Astrocyte (in vitro differentiated cells and primary cell): Measurements from ENCODE around the gene OSBPL5.

ENCODE experiments used
- CTCF ChIP-seq: IDR thresholded peaks from 2 replicates; pipeline ENCODE4 v1.5.1; 2011; ENCODE audit warnings: low read depth, mild to moderate bottlenecking, inconsistent platforms, low read length, moderate library complexity; ENCODE audit not compliant: insufficient read depth
- EZH2 ChIP-seq: IDR thresholded peaks from 2 replicates; pipeline ENCODE4 v1.6.1; 2012; ENCODE audit warnings: mild to moderate bottlenecking, low read length, inconsistent platforms; ENCODE audit not compliant: insufficient read depth

DNA sequence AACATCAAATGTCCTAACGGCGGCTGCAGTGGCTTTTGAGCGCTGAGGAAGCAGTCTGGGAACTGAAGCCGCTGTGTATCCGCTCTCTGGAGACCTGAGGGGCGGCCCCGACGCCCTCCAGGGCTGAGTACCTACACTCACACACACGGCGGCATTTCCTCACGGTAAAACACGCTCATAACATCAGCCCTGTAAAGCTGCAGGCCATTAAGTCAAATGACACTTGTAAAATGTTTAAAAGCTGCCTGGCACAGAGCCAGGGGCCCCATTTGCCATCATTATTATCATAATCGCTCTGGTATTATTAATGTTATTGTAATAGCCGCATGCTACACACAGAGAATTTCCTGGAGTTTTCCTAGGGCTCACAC, 113.0 kb downstream of the OSBPL5 start:
- TF ChIP-seq CTCF (no peak), EZH2 (no peak)
